Left ventricle myocardium inferior (tissue), 1 donor: Measurements from ENCODE around the gene EHD2. TPM values are rescaled to one million over a fixed set of nuclear protein-coding genes. Genes with fewer than 3 reads are reported as not detected.
"Not testable (repeated sequence)": the region's sequence is repeated elsewhere in the genome, so short reads cannot be mapped to it uniquely, and the experiment has no call there.

ENCODE experiments used
- DNase-seq: peaks from one replicate; pipeline ENCODE4 v3.0.0-alpha.2; 2020
- H3K27ac ChIP-seq: fragments of 200-600 bp; replicated peaks from 2 replicates; pipeline ENCODE4 v1.8.0; 2021
- H3K27me3 ChIP-seq: fragments of 200-600 bp; 2 replicates; pipeline ENCODE4 v1.8.0; 2021; ENCODE audit warnings: low read depth
- H3K36me3 ChIP-seq: fragments of 200-600 bp; 2 replicates; pipeline ENCODE4 v1.8.0; 2021
- H3K4me1 ChIP-seq: fragments of 200-600 bp; 2 replicates; pipeline ENCODE4 v1.8.0; 2021
- H3K4me3 ChIP-seq: fragments of 200-600 bp; 2 replicates; pipeline ENCODE4 v1.8.0; 2021; ENCODE audit warnings: mild to moderate bottlenecking, moderate library complexity
- H3K9me3 ChIP-seq: fragments of 200-600 bp; replicated peaks from 2 replicates; pipeline ENCODE4 v1.8.0; 2021
- intact Hi-C: fragments of 100-400 bp; cut with micrococcal nuclease; formaldehyde crosslinking; loops from one replicate; pipeline ENCODE4 v1.11.0; 2022
- total RNA-seq: library from RNA; stranded (reverse); fragmentation: NEBNext Ultra II Directional; extraction: Animal tissue kit (Norgen Biotek cat#: 25700); gene quantifications from one replicate; pipeline ENCODE4 v1.2.1, GENCODE V29; 2021
- TF ChIP-seq, protein P1 (sequence below): fragments of 200-600 bp; IDR thresholded peaks from 2 replicates; pipeline ENCODE4 v1.8.0; 2021; ENCODE audit warnings: antibody characterized with exemption, mild to moderate bottlenecking, borderline replicate concordance
- donor health status: DM: no; HTN: yes; CAD: no; lungs with severe emphysema.

Gene EHD2
- total RNA-seq, 1 donor from 2014 or later: 48.2 TPM

DNA sequence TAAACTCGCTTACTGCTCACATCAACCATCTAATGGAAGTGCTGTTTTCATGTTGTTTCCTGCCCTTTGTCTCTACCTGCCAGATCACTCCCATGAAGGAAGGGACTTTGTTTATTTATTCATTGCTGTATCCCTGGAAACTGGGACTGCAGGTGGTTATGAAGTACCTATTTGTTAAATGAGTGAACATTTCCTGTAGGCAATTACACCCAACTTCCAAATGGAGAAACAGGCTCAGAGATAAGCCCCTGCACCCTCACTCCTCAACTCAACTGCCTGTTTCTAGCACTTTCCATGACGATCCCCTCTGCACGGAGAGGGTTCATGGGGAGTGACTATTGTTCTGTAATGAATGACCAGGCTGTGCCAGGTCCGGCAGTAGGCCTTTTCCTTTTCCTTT is 63.3 kb downstream of the EHD2 start:
- Histone ChIP-seq H3K36me3 (peaks cover 12% of the 10 kb centered on the region), H3K4me1 (peaks cover 43% of the 10 kb centered on the region), H3K4me3 (no peak overlapping the region), H3K27me3 (no peaks in the 10 kb centered on the region), H3K27ac (no peak overlapping the region), H3K9me3 (no peaks in the 10 kb centered on the region)
- intact Hi-C loops: no loop called here
- DNase-seq: no peak
- TF ChIP-seq, protein P1, sequence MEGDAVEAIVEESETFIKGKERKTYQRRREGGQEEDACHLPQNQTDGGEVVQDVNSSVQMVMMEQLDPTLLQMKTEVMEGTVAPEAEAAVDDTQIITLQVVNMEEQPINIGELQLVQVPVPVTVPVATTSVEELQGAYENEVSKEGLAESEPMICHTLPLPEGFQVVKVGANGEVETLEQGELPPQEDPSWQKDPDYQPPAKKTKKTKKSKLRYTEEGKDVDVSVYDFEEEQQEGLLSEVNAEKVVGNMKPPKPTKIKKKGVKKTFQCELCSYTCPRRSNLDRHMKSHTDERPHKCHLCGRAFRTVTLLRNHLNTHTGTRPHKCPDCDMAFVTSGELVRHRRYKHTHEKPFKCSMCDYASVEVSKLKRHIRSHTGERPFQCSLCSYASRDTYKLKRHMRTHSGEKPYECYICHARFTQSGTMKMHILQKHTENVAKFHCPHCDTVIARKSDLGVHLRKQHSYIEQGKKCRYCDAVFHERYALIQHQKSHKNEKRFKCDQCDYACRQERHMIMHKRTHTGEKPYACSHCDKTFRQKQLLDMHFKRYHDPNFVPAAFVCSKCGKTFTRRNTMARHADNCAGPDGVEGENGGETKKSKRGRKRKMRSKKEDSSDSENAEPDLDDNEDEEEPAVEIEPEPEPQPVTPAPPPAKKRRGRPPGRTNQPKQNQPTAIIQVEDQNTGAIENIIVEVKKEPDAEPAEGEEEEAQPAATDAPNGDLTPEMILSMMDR: no peak

DNA sequence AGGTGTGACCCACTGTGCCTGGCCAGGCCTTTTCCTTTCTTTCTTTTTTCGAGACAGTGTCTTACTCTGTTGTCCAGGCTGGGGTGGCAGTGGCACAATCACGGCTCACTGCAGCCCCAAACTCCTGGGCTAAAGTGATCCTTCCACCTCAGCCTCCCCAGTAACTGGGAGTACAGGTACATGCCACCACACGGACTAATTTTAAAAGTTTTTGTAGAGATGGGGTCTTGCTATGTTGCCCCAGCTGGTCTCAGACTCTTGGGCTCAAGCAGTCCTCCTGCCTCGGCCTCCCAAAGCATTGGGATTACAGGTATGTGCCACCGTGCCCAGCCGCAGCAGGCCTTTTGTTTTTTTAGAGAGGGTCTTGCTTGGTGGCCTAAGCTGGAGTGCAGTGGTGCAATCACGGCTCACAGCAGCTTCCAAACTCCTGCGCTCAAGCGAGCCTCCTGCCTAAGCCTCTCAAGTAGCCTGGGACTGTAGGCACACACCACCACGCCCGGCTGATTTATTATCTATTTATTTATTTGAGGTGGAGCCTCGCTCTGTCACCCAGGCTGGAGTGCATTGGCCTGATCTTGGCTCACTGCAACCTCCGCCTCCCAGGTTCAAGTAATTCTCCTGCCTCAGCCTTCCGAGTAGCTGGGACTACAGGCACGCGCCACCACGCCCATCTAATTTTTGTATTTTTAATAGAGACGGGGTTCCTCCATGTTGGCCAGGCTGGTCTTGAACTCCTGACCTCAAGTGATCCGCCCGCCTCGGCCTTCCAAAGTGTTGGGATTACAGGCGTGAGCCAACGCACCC is 64.2 kb downstream of the EHD2 start:
- DNase-seq, H3K27me3 ChIP-seq, intact Hi-C loops, H3K9me3 ChIP-seq: not testable (repeated sequence)
- peaks cover 17% of the 10 kb centered on the region for H3K36me3 ChIP-seq
- H3K4me3 ChIP-seq: peak overlapping the region; percentile 100
- H3K27ac ChIP-seq: peak overlapping the region; percentile 97
- H3K4me1 ChIP-seq: peaks cover 52% of the 10 kb centered on the region

DNA sequence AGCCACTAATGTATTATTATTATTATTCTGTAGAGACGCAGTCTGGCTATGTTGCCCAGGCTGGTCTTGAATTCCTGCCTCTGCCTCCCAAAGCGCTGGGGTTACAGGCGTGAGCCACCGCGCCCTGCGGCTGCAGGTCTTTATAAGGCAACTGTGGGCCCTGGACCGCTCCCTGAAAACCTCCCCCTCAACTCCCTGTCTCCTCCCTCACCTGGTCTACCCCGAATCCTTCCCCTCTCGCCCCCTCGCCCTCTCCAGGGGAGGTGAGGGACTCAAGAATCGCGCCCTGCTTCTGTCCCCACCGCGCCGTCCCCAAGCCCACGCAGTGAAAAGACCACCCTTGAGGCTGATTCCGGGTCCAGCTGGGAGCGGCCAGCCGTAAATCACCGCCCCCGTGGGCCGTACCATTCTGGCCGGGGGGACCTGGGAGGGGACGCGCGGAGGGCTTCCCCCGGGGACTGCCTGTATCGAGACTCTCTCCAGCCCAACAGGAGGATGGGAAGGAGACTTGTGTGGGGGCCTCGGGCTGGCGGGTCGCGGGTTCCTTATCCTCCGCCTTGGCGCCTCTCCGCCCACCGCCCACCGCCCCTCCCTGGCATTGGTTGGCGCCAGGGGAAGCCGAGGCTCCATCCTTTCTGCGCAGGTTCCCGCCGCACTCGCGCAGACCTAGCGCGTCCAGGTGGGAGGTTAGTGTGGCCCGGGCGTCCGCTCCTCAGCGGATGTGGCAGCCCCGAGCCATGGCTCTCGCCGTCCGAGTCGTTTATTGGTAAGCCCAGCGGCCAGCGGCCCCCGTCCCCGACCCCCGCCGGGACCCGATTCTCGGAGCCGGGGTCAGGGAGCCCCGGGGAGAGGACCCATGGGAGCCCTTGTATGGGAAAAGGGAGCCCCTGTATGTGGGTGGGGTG is 65.1 kb downstream of the EHD2 start, which contains the start of gene SELENOW:
TSS of gene SELENOW (plus strand) at position 655 of the 905 bp plus-strand sequence. CDS start at position 738, 83 bp downstream.
- Histone ChIP-seq H3K36me3 (peaks cover 25% of the 10 kb centered on the region), H3K9me3 (no peaks in the 10 kb centered on the region), H3K27me3 (no peaks in the 10 kb centered on the region), H3K27ac (peak within 1 kb of the TSS; percentile 97), H3K4me3 (peak within 1 kb of the TSS; percentile 100), H3K4me1 (peaks cover 60% of the 10 kb centered on the region)
- intact Hi-C loops: no loop called here
- TF ChIP-seq, protein P1: no peak
- DNase-seq: peak; percentile 82

DNA sequence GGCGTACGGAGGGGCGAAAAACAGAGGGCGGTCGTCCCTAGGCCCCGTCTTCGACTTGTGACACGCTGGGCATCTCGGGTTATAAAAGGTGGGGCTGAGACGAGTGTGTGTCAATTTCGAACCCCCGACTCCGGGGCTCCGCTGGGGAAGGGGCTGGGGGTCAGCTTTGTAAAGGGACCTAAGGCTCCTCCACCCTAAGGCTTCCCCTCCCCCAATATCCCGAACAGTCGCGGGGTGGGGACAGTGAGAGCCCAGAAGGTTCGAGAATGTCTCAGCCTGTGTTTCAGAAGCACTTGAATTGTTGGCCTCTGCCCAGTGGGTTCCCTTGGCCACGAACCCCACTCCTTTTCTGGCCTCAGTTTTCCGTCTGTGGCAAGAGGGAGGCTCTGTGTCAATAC is 65.7 kb downstream of the EHD2 start:
- H3K27ac ChIP-seq: peak overlapping the region; percentile 97
- intact Hi-C loops: no loop called here
- peak; percentile 29 for DNase-seq
- H3K9me3 ChIP-seq: no peaks in the 10 kb centered on the region
- no peaks in the 10 kb centered on the region for H3K27me3 ChIP-seq
- TF ChIP-seq, protein P1: no peak
- peaks cover 66% of the 10 kb centered on the region for H3K4me1 ChIP-seq
- H3K36me3 ChIP-seq: peaks cover 32% of the 10 kb centered on the region
- H3K4me3 ChIP-seq: peak overlapping the region; percentile 100

DNA sequence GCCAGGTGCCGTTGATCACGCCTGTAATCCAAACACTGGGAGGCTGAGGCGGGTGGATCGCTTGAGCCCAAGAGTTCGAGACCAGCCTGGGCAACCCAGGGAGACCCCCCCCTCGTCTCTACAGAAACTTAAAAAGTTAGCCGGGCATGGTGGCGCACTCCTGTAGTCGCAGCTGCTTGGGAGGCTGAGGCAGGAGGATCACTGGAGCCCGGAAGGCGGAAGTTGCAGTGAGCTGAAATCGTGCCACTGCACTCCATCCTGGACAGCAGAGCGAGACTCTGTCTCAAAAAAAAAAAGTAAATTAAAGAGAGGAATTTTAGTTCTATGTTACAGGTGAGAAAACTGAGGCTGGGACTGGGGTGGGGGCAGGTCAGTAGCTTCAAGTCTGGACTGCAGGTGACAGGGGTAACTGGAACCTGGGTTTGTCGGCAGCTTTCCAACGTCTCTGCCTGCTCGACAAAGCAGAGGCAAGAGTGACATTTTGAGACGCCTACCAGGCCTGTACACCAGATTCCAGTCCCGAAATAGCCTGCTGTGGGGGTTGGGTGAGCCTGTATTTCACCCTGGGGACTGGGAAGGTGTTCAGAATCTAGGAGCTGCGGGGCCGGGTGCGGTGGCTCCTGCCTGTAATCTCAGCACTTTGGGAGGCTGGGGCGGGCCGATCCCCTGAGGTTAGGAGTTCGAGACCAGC is 66.4 kb downstream of the EHD2 start:
- intact Hi-C loops: no loop called here
- peaks cover 66% of the 10 kb centered on the region for H3K4me1 ChIP-seq
- peak; percentile 83 for DNase-seq

More for the DNA sequence above, 66.4 kb downstream of the EHD2 start:
- H3K9me3 ChIP-seq: no peaks in the 10 kb centered on the region
- peak overlapping the region; percentile 100 for H3K4me3 ChIP-seq
- TF ChIP-seq, protein P1: no peak
- peak overlapping the region; percentile 97 for H3K27ac ChIP-seq
- H3K27me3 ChIP-seq: no peaks in the 10 kb centered on the region
- peaks cover 39% of the 10 kb centered on the region for H3K36me3 ChIP-seq
